22Rv1 (cell line): ENCODE data around the gene C4BPB.

ENCODE experiments used
- H3K27ac ChIP-seq: fragments of 450-650 bp; 2 replicates; pipeline ENCODE4 v1.5.1; 2017
- CTCF ChIP-seq: fragments of 450-650 bp; IDR thresholded peaks from 2 replicates; pipeline ENCODE4 v1.5.1; 2017; ENCODE audit warnings: mild to moderate bottlenecking
- ZFX ChIP-seq: fragments of 450-650 bp; IDR thresholded peaks from 2 replicates; pipeline ENCODE4 v1.6.1; 2017; ENCODE audit warnings: antibody characterized with exemption, borderline replicate concordance

C4BPB gene

GRCh38 chr1:207128336-207128921 is 39.8 kb downstream of the C4BPB start:
- no peak overlapping the region for H3K27ac ChIP-seq
- no peak for TF ChIP-seq ZFX
- no peak for TF ChIP-seq CTCF

GRCh38 chr1:207129053-207129452 is 40.4 kb downstream of the C4BPB start:
- H3K27ac ChIP-seq = no peak overlapping the region
- TF ChIP-seq ZFX (no peak), CTCF (no peak)

GRCh38 chr1:207130252-207131036 is 41.8 kb downstream of the C4BPB start:
- no peak overlapping the region for H3K27ac ChIP-seq
- TF ChIP-seq CTCF (no peak), ZFX (no peak)

- H3K27ac ChIP-seq = no peak overlapping the region
- TF ChIP-seq CTCF (no peak), ZFX (no peak)
Observed at GRCh38 chr1:207131163-207131562, 42.5 kb downstream of the C4BPB start.

- H3K27ac ChIP-seq = no peak overlapping the region
- no peak for TF ChIP-seq CTCF
- TF ChIP-seq ZFX = no peak
Observed at GRCh38 chr1:207134581-207134980, 45.9 kb downstream of the C4BPB start.

GRCh38 chr1:207139616-207140015 is 51.0 kb downstream of the C4BPB start:
- no peak overlapping the region for H3K27ac ChIP-seq
- TF ChIP-seq CTCF (no peak), ZFX (no peak)

- TF ChIP-seq ZFX (no peak), CTCF (no peak)
- no peak overlapping the region for H3K27ac ChIP-seq
Observed at GRCh38 chr1:207140536-207140935, 51.9 kb downstream of the C4BPB start.
